AG08395 (cell line): ENCODE measurements around the gene ATP2C2.
"Not testable (repeated sequence)": the region's sequence is repeated elsewhere in the genome, so short reads cannot be mapped to it uniquely, and the experiment has no call there.

Source experiments
- DNase-seq: peaks from one replicate; pipeline ENCODE4 v3.0.0; 2012; ENCODE audit warnings: mixed read lengths, low spot score

ATP2C2 gene

GRCh38 chr16:84451010-84451676, 82.8 kb downstream of the ATP2C2 start:
- DNase-seq, result not testable (repeated sequence)

- no peak for DNase-seq
Observed at GRCh38 chr16:84451781-84452180, 83.4 kb downstream of the ATP2C2 start.

- DNase-seq, result no peak
Observed at GRCh38 chr16:84453061-84453752, 84.9 kb downstream of the ATP2C2 start.

GRCh38 chr16:84454611-84455010, 86.3 kb downstream of the ATP2C2 start:
- no peak for DNase-seq

- DNase-seq, result no peak
Observed at GRCh38 chr16:84455031-84455430, 86.7 kb downstream of the ATP2C2 start.

- DNase-seq, result no peak
Observed at GRCh38 chr16:84458606-84459532, 90.5 kb downstream of the ATP2C2 start.

GRCh38 chr16:84459533-84459894, 91.2 kb downstream of the ATP2C2 start:
- no peak for DNase-seq

GRCh38 chr16:84459941-84460405, 91.6 kb downstream of the ATP2C2 start:
- no peak for DNase-seq

GRCh38 chr16:84460406-84461028, 92.2 kb downstream of the ATP2C2 start:
- no peak for DNase-seq

- no peak for DNase-seq
Observed at GRCh38 chr16:84461029-84461412, 92.7 kb downstream of the ATP2C2 start.

- no peak for DNase-seq
Observed at GRCh38 chr16:84461413-84462295, 93.3 kb downstream of the ATP2C2 start.

GRCh38 chr16:84462296-84463210, 94.2 kb downstream of the ATP2C2 start:
- DNase-seq, result no peak

GRCh38 chr16:84463221-84463620, 94.9 kb downstream of the ATP2C2 start:
- DNase-seq, result no peak

- no peak for DNase-seq
Observed at GRCh38 chr16:84464116-84464515, 95.8 kb downstream of the ATP2C2 start.

- no peak for DNase-seq
Observed at GRCh38 chr16:84465154-84465553, 96.8 kb downstream of the ATP2C2 start.

GRCh38 chr16:84466692-84467091, 98.4 kb downstream of the ATP2C2 start:
- DNase-seq, result no peak

- DNase-seq, result no peak
Observed at GRCh38 chr16:84467256-84467655, 98.9 kb downstream of the ATP2C2 start.

GRCh38 chr16:84467709-84468108, 99.4 kb downstream of the ATP2C2 start:
- no peak for DNase-seq

GRCh38 chr16:84471316-84471715, 103.0 kb downstream of the ATP2C2 start:
- DNase-seq, result no peak

- no peak for DNase-seq
Observed at GRCh38 chr16:84471966-84472365, 103.6 kb downstream of the ATP2C2 start.
